H9 (cell line): ENCODE results near the gene DPM3. TPM values are rescaled to one million over a fixed set of nuclear protein-coding genes. Genes with fewer than 3 reads are reported as not detected.

Source experiments
- DNase-seq: peaks from one replicate; pipeline ENCODE4 v3.0.0-alpha.2; 2017
- H2AFZ ChIP-seq: one replicate; pipeline ENCODE4 v1.6.1; 2013; ENCODE audit warnings: mild to moderate bottlenecking, low read length, control low read depth, moderate library complexity
- H2AK5ac ChIP-seq: 2 replicates; pipeline ENCODE4 v1.6.1; 2013; ENCODE audit warnings: low read length, control low read depth, mixed read lengths; ENCODE audit not compliant: insufficient read length
- H2BK120ac ChIP-seq: one replicate; pipeline ENCODE4 v1.6.1; 2013; ENCODE audit warnings: low read depth, mild to moderate bottlenecking, low read length, control low read depth, inconsistent platforms; ENCODE audit not compliant: poor library complexity, severe bottlenecking
- H2BK12ac ChIP-seq: 2 replicates; pipeline ENCODE4 v1.6.1; 2013; ENCODE audit warnings: low read length, control low read depth, mixed read lengths, low read depth; ENCODE audit not compliant: insufficient read length
- H2BK15ac ChIP-seq: 2 replicates; pipeline ENCODE4 v1.6.1; 2013; ENCODE audit warnings: low read depth, low read length, control low read depth
- H2BK20ac ChIP-seq: one replicate; pipeline ENCODE4 v1.6.1; 2013; ENCODE audit warnings: low read depth, mild to moderate bottlenecking, low read length, control low read depth, inconsistent platforms; ENCODE audit not compliant: poor library complexity, severe bottlenecking
- H2BK5ac ChIP-seq: 2 replicates; pipeline ENCODE4 v1.6.1; 2013; ENCODE audit warnings: low read length, control low read depth, mixed read lengths; ENCODE audit not compliant: insufficient read length
- H3K14ac ChIP-seq: 2 replicates; pipeline ENCODE4 v1.6.1; 2013; ENCODE audit warnings: low read length, control low read depth; ENCODE audit not compliant: insufficient read depth
- H3K18ac ChIP-seq: 2 replicates; pipeline ENCODE4 v1.6.1; 2013; ENCODE audit warnings: low read depth, mild to moderate bottlenecking, mixed read lengths, low read length, control low read depth; ENCODE audit not compliant: insufficient read length
- H3K23ac ChIP-seq: 2 replicates; pipeline ENCODE4 v1.6.1; 2013; ENCODE audit warnings: low read length, control low read depth, mixed read lengths, low read depth; ENCODE audit not compliant: insufficient read length
- H3K23me2 ChIP-seq: 2 replicates; pipeline ENCODE4 v1.6.1; 2013; ENCODE audit warnings: low read depth, mild to moderate bottlenecking, mixed read lengths, low read length, control low read depth; ENCODE audit not compliant: insufficient read length, poor library complexity, severe bottlenecking
- H3K27ac ChIP-seq: 2 replicates; pipeline ENCODE4 v1.5.1; 2013; ENCODE audit warnings: low read length, control low read depth, mixed read lengths, low read depth; ENCODE audit not compliant: insufficient read length
- H3K27me3 ChIP-seq: 2 replicates; pipeline ENCODE4 v1.6.1; 2013; ENCODE audit warnings: low read length, control low read depth, inconsistent platforms; ENCODE audit not compliant: insufficient read depth
- H3K4ac ChIP-seq: 2 replicates; pipeline ENCODE4 v1.6.1; 2013; ENCODE audit warnings: low read depth, mild to moderate bottlenecking, control low read depth, inconsistent platforms, low read length, moderate library complexity
- H3K4me1 ChIP-seq: 2 replicates; pipeline ENCODE4 v1.6.1; 2013; ENCODE audit warnings: low read length, control low read depth, inconsistent platforms; ENCODE audit not compliant: insufficient read depth
- H3K4me2 ChIP-seq: 2 replicates; pipeline ENCODE4 v1.6.1; 2013; ENCODE audit warnings: low read length, control low read depth, mixed read lengths; ENCODE audit not compliant: insufficient read length, insufficient read depth
- H3K56ac ChIP-seq: 2 replicates; pipeline ENCODE4 v1.6.1; 2013; ENCODE audit warnings: low read depth, mild to moderate bottlenecking, mixed read lengths, low read length, control low read depth; ENCODE audit not compliant: insufficient read length
- H3K79me1 ChIP-seq: 2 replicates; pipeline ENCODE4 v1.6.1; 2013; ENCODE audit warnings: low read depth, mild to moderate bottlenecking, moderate library complexity, low read length, control low read depth, inconsistent platforms; ENCODE audit not compliant: insufficient read depth, poor library complexity, severe bottlenecking
- H3K79me2 ChIP-seq: 2 replicates; pipeline ENCODE4 v1.6.1; 2013; ENCODE audit warnings: low read length, control low read depth, inconsistent platforms; ENCODE audit not compliant: insufficient read depth
- H3K9ac ChIP-seq: 2 replicates; pipeline ENCODE4 v1.6.1; 2013; ENCODE audit warnings: low read length, control low read depth, mixed read lengths; ENCODE audit not compliant: insufficient read length; ENCODE audit errors: extremely low read depth
- H3K9me3 ChIP-seq: one replicate; pipeline ENCODE4 v1.6.1; 2013; ENCODE audit warnings: low read depth, low read length, inconsistent platforms; ENCODE audit not compliant: control insufficient read depth
- H3T11ph ChIP-seq: one replicate; pipeline ENCODE4 v1.6.1; 2013; ENCODE audit warnings: mild to moderate bottlenecking, low read length, control low read depth, inconsistent platforms
- H4K20me1 ChIP-seq: one replicate; pipeline ENCODE4 v1.6.1; 2013; ENCODE audit not compliant: control insufficient read depth, insufficient read length, insufficient read depth
- H4K5ac ChIP-seq: 2 replicates; pipeline ENCODE4 v1.6.1; 2013; ENCODE audit warnings: low read depth, mild to moderate bottlenecking, mixed read lengths, low read length, control low read depth; ENCODE audit not compliant: insufficient read length
- H4K8ac ChIP-seq: replicated peaks from 2 replicates; pipeline ENCODE4 v1.6.1; 2013; ENCODE audit warnings: low read length, control low read depth, mixed read lengths, low read depth; ENCODE audit not compliant: insufficient read length
- H4K91ac ChIP-seq: 2 replicates; pipeline ENCODE4 v1.6.1; 2013; ENCODE audit warnings: low read depth, mild to moderate bottlenecking, moderate library complexity, mixed read lengths, low read length, control low read depth; ENCODE audit not compliant: insufficient read length
- H3K27ac Mint-ChIP-seq, 3 experiments: 2 replicates in 2 of 3; 3 replicates in 1 of 3; pipeline ENCODE4 v1.8.0; 2020 to 2021; ENCODE audit warnings: mixed read lengths in 3 of 3, mild to moderate bottlenecking in 1 of 3, moderate library complexity in 1 of 3
- H3K27me3 Mint-ChIP-seq: 2 replicates; pipeline ENCODE4 v1.8.0; 2021; ENCODE audit warnings: low read depth, mild to moderate bottlenecking, moderate library complexity, mixed read lengths
- H3K36me3 Mint-ChIP-seq, 3 experiments: 2 replicates in 2 of 3; 3 replicates in 1 of 3; pipeline ENCODE4 v1.8.0; 2020 to 2021; ENCODE audit warnings: low read depth in 3 of 3, mixed read lengths in 3 of 3; ENCODE audit not compliant: insufficient read depth in 1 of 3
- H3K4me1 Mint-ChIP-seq, 2 experiments: 2 replicates each; pipeline ENCODE4 v1.8.0; 2020; ENCODE audit warnings: mixed read lengths in 2 of 2
- H3K4me3 Mint-ChIP-seq, 2 experiments: 2 replicates in 1 of 2; 3 replicates in 1 of 2; pipeline ENCODE4 v1.8.0; 2020 to 2021; ENCODE audit warnings: mild to moderate bottlenecking in 2 of 2, mixed read lengths in 2 of 2, moderate library complexity in 1 of 2
- H3K9me3 Mint-ChIP-seq, 2 experiments: 2 replicates in 1 of 2; 3 replicates in 1 of 2; pipeline ENCODE4 v1.8.0; 2020; ENCODE audit warnings: mild to moderate bottlenecking in 2 of 2, mixed read lengths in 2 of 2, moderate library complexity in 1 of 2
- CTCF ChIP-seq: fragments of 200-600 bp; sonication (generic); conservative IDR thresholded peaks from 3 replicates; pipeline ENCODE4 v1.8.0; 2021; ENCODE audit warnings: antibody characterized with exemption, mild to moderate bottlenecking
- WGBS: extraction: QIAGEN DNeasy Blood & Tissue Kit; methylation state at CpG from one replicate; pipeline ENCODE4 v1.1.7; 2013; ENCODE audit warnings: missing lambda C conversion rate, low lambda C conversion rate, mixed read lengths; ENCODE audit not compliant: insufficient read length; ENCODE audit errors: extremely low coverage; 5-methylcytosine and 5-hydroxymethylcytosine counted together
- total RNA-seq: library from RNA; stranded (reverse); gene quantifications from 2 replicates; pipeline ENCODE4 v1.2.1, GENCODE V29; 2021

The DPM3 gene
- total RNA-seq, 1 experiment from 2014 or later, result 48.5 TPM

- Mint-ChIP-seq H3K27me3 (peaks cover 43% of the 10 kb centered on the region), H3K4me3 (no peak overlapping the region), H3K9me3 (peaks cover 0 to 2% of the 10 kb centered on the region in 2 experiments; a peak in 1 of 5 replicates), H3K27ac (no peak overlapping the region), H3K36me3 (no peaks in the 10 kb centered on the region), H3K4me1 (peaks cover 4 to 5% of the 10 kb centered on the region in 2 experiments; a peak in 2 of 4 replicates)
- Histone ChIP-seq H3K4ac (no peak overlapping the region), H4K20me1 (no peaks in the 10 kb centered on the region), H3K23ac (no peak overlapping the region), H2AFZ (no peak overlapping the region), H3K23me2 (no peaks in the 10 kb centered on the region), H3K18ac (no peak overlapping the region), H3K27ac (no peak overlapping the region), H3K56ac (no peak overlapping the region), H2BK15ac (no peak overlapping the region), H3K9ac (no peak overlapping the region), H3K4me1 (no peaks in the 10 kb centered on the region), H3K79me2 (no peaks in the 10 kb centered on the region), H2BK20ac (no peak overlapping the region), H4K91ac (no peak overlapping the region), H3K9me3 (no peaks in the 10 kb centered on the region), H3T11ph (no peak overlapping the region), H2BK5ac (no peak overlapping the region), H3K79me1 (no peaks in the 10 kb centered on the region), H2BK120ac (no peak overlapping the region), H3K4me2 (no peak overlapping the region), H4K8ac (no peak overlapping the region), H2BK12ac (no peak overlapping the region), H3K27me3 (no peaks in the 10 kb centered on the region), H3K14ac (no peak overlapping the region), H2AK5ac (no peak overlapping the region), H4K5ac (no peak overlapping the region)
- no CpG with 5 or more reads among the region's 7 CpGs for WGBS
- DNase-seq, result no peak
- TF ChIP-seq CTCF, result no peak
Observed at GRCh38 chr1:155099331-155099730, 41.0 kb downstream of the DPM3 start.
